Measurements from ENCODE around the gene SPATA17. TPM values are rescaled to one million over a fixed set of nuclear protein-coding genes. Genes with fewer than 3 reads are reported as not detected.

The SPATA17 gene
- total and polyA plus RNA-seq, 3 donors from 2014 or later, result 28.8 to 168 (median 36.5) TPM

DNA sequence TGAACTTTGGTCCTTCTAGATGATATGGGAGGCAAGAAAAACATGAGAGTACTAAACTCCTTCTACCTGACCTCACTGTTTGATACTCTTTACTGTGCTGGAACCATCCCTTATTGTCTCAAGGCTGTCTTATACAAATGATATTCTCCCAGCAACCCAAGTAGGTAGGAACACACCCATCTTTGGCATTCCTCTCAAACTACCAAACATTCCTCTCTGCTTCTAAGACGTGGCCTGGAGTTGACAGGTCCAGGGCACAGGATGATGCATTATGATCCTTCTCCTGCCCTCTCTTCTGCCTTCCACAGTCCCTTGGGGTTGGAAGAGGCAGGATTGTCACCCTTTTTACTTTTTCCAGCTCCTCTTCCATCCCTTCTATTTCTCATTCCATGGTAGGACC lies 90.5 kb downstream of the SPATA17 start:
- no peaks in the 10 kb centered on the region for H3K4me1 ChIP-seq
- H3K27me3 ChIP-seq, result no peaks in the 10 kb centered on the region
- DNase-seq, result no peak
- WGBS, 2 donors, result 48 to 54% methylated on average over 1 of the region's 1 CpG
- H3K4me3 ChIP-seq, result no peak overlapping the region
- H3K36me3 ChIP-seq (ENCODE audit: low read depth, missing control alignments), result no peaks in the 10 kb centered on the region
- H3K27ac ChIP-seq, result no peak overlapping the region
- H3K9me3 ChIP-seq, result no peaks in the 10 kb centered on the region
- intact Hi-C loops (cut with DNase I; ENCODE audit: low total_unique reads), result no loop called here
- TF ChIP-seq POLR2A (IDR thresholded peaks at IDR 0.05), result no peak
- TF ChIP-seq, protein P1, sequence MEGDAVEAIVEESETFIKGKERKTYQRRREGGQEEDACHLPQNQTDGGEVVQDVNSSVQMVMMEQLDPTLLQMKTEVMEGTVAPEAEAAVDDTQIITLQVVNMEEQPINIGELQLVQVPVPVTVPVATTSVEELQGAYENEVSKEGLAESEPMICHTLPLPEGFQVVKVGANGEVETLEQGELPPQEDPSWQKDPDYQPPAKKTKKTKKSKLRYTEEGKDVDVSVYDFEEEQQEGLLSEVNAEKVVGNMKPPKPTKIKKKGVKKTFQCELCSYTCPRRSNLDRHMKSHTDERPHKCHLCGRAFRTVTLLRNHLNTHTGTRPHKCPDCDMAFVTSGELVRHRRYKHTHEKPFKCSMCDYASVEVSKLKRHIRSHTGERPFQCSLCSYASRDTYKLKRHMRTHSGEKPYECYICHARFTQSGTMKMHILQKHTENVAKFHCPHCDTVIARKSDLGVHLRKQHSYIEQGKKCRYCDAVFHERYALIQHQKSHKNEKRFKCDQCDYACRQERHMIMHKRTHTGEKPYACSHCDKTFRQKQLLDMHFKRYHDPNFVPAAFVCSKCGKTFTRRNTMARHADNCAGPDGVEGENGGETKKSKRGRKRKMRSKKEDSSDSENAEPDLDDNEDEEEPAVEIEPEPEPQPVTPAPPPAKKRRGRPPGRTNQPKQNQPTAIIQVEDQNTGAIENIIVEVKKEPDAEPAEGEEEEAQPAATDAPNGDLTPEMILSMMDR (IDR thresholded peaks at IDR 0.05), result no peak

- no peaks in the 10 kb centered on the region for H3K36me3 ChIP-seq (ENCODE audit: low read depth, missing control alignments)
- 86 to 88% methylated on average over 3 of the region's 3 CpGs for WGBS, 2 donors
- H3K4me1 ChIP-seq, result no peaks in the 10 kb centered on the region
- H3K4me3 ChIP-seq, result no peak overlapping the region
- TF ChIP-seq, protein P1 (IDR thresholded peaks at IDR 0.05), result no peak
- no peak for TF ChIP-seq POLR2A (IDR thresholded peaks at IDR 0.05)
- no peak for DNase-seq
- H3K9me3 ChIP-seq, result no peaks in the 10 kb centered on the region
- no peak overlapping the region for H3K27ac ChIP-seq
- intact Hi-C loops (cut with DNase I; ENCODE audit: low total_unique reads), result no loop called here
- no peaks in the 10 kb centered on the region for H3K27me3 ChIP-seq
These were observed 103.8 kb downstream of the SPATA17 start for GRCh38 chr1:217734973-217735372.

DNA sequence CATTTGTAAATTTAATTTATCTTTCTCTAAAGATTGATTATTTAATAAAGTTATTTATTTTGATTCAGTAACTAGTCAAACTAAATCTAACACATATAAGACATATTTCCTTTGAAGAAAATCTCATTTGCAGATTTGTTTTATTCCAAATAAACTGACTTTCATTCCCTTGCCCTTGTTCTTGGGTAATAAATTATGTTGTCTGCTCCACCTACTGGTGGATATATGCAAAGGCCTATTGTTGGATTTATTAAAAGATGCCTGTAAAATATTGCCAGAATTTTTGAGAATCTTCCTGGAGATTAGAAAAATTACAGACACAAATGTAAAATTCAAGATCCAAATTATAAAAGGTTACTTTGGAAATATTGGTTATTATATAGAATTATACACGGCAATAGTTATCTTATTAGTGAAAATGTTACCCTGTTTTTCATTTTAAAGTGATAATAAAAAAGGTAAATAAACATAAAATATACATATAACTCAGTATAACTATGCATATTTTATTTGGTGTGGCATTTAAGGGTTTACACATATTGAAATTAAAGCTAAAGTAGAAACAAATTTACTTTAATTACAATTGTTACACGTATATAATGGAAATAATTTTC lies 116.1 kb downstream of the SPATA17 start:
- H3K27me3 ChIP-seq, result no peaks in the 10 kb centered on the region
- H3K36me3 ChIP-seq (ENCODE audit: low read depth, missing control alignments), result no peaks in the 10 kb centered on the region
- intact Hi-C loops (cut with DNase I; ENCODE audit: low total_unique reads), result no loop called here
- no peaks in the 10 kb centered on the region for H3K4me1 ChIP-seq
- H3K9me3 ChIP-seq, result no peaks in the 10 kb centered on the region
- WGBS, 2 donors, result 72 to 76% methylated on average over 2 of the region's 2 CpGs
- DNase-seq, result no peak
- no peak for TF ChIP-seq POLR2A (IDR thresholded peaks at IDR 0.05)
- TF ChIP-seq, protein P1 (IDR thresholded peaks at IDR 0.05), result peak in 2 of 3 experiments; percentile 41 to 68
- no peak overlapping the region for H3K27ac ChIP-seq
- no peak overlapping the region for H3K4me3 ChIP-seq

GRCh38 chr1:217769768-217770167 lies 138.6 kb downstream of the SPATA17 start:
- no peaks in the 10 kb centered on the region for H3K4me1 ChIP-seq
- no peaks in the 10 kb centered on the region for H3K27me3 ChIP-seq
- DNase-seq, result no peak
- H3K27ac ChIP-seq, result no peak overlapping the region
- no peak for TF ChIP-seq POLR2A (IDR thresholded peaks at IDR 0.05)
- TF ChIP-seq, protein P1 (IDR thresholded peaks at IDR 0.05), result no peak
- H3K4me3 ChIP-seq, result no peak overlapping the region
- intact Hi-C loops (cut with DNase I; ENCODE audit: low total_unique reads), result no loop called here
- no peaks in the 10 kb centered on the region for H3K36me3 ChIP-seq (ENCODE audit: low read depth, missing control alignments)
- no peaks in the 10 kb centered on the region for H3K9me3 ChIP-seq

DNA sequence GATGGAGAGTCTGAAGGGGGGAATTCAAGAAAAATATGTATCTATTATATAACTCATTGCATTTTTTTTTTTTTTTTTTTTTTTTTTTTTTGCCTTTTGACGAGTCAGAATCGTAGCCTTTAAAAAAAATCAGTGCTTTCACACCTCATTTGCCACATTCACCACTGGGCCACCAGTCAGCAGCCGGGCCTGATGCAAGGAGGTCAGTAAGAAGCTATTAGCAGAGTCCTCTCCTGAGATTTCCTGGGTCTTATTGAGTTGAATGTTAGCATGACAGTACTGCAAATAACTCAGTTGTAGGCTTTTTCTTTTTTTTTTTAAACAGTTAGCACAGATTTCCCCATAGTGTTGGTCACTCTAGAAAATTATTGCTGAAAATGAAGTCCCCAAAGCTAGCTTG lies 139.8 kb downstream of the SPATA17 start:
- 65 to 89% methylated on average over 3 of the region's 3 CpGs for WGBS, 2 donors
- intact Hi-C loops (cut with DNase I; ENCODE audit: low total_unique reads), result no loop called here
- no peak for DNase-seq

More for the DNA sequence above, 139.8 kb downstream of the SPATA17 start:
- H3K36me3 ChIP-seq (ENCODE audit: low read depth, missing control alignments), result no peaks in the 10 kb centered on the region
- no peaks in the 10 kb centered on the region for H3K4me1 ChIP-seq
- H3K9me3 ChIP-seq, result no peaks in the 10 kb centered on the region
- no peak overlapping the region for H3K27ac ChIP-seq
- no peaks in the 10 kb centered on the region for H3K27me3 ChIP-seq
- TF ChIP-seq, protein P1 (IDR thresholded peaks at IDR 0.05), result no peak
- TF ChIP-seq POLR2A (IDR thresholded peaks at IDR 0.05), result no peak
- no peak overlapping the region for H3K4me3 ChIP-seq
